ENCODE data around the gene MN1.

MN1 gene

DNA sequence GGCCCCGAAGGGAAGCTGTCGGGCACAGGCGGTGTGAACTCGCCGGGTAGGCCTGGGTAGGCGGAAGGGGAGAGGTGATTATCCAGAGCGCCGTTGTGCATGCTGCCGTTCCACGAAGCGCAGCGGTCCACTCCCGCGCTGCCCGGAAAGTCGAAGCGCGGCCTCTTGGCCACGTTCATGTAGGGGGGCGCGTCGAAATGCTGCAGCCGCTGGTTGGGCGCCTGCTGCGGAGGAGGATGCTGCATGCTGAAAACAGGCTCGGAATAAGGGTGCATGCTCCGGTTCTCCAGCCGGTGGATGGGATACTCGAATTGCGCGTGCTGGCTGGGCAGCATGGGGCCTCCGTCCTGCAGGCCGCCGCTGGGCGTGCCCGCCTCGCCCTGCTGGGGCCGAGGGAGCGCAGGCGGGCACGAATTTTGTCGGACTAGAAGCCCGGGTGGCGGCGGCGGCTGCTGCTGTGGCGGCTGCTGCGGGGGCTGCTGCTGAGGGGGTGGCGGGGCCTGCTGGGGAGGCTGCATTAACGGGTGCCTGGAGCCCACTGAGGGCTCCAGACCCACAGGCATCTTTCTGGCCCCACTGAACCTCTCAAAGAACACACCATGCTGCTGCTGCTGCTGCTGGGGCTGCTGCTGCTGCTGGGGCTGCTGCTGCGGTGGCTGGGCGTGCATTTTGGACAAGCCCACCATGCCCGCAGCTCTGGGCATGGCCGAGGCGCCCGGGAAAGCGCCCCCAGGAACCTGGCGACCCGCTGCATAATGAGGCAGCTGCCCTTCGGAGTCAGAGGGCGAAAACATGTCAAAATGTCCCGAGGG, 2.3 kb downstream of the MN1 start:
- peak; percentile 78 for DNase-seq

DNA sequence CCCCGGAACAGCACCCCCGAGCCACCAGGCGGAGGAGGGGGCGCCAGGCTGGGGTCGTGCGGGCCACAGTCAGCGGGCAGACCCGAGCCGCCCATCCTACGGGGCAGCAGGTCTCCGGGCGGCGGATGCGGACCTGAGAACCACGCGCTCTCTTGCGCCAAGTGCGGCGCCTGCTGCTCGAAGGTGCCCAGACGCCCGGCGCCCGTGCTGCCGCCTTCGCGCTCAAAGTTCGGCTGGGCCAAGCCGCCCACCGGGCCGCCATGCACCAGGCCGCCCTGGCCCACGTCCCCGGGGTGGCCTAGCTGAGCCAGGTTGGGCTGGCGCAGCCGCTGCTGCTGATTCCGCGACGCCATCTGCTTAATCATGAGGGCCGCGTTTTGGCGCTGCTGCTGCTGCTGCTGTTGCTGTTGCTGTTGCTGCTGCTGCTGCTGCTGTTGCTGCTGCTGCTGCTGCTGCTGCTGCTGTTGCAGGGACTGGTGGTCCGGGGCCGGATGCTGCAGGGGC, 3.0 kb downstream of the MN1 start:
- peak; percentile 79 for DNase-seq

DNA sequence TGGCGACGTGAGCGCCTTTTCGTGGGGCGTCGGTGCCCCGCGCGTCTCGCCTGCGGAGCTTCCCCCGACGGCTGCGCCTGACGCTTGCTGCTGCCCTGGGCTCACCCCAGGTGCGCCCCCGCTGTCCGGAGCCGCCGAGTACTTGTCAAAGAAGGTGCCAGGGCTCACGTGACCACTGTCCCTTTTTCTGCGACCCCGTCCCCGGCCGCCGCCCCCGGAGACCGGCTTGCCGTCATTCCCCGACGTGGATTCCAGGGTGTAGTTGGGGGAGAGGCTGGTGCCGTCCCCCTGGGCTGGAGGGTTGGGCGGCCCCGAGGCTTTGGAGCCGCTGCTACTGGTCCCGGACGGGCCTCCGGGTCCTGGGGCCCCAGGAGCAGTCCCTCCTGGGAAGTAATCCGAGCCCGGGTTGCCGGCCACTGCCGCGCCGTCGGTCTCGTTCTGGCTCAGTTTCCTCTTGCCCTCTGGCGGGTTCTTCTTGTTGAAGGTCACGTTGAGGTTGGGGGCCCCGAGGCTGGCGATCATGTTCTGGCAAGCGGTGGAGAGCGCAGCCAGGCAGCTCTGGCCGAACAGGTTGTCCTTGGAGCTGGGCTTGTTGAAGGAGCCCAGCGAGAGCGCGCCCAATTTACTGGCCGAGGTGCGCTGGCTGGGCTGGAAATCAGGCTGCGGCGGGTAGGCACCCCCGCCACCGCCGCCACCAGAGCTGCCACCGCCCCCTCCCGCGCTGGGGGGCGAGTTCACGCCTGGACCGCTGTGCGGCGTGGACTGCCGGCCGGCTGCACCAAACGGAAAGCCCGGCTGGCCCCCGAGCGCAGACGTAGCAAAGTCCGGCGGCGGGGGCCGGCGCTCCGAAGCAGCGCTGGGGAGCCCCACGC, 3.8 kb downstream of the MN1 start:
- DNase-seq, result peak; percentile 70

GRCh38 chr22:27796829-27797519, 4.6 kb downstream of the MN1 start:
- DNase-seq, result peak; percentile 36

GRCh38 chr22:27795696-27796517, 5.6 kb downstream of the MN1 start:
- peak; percentile 51 for DNase-seq

GRCh38 chr22:27795053-27795452, 6.5 kb downstream of the MN1 start:
- DNase-seq, result peak; percentile 77

DNA sequence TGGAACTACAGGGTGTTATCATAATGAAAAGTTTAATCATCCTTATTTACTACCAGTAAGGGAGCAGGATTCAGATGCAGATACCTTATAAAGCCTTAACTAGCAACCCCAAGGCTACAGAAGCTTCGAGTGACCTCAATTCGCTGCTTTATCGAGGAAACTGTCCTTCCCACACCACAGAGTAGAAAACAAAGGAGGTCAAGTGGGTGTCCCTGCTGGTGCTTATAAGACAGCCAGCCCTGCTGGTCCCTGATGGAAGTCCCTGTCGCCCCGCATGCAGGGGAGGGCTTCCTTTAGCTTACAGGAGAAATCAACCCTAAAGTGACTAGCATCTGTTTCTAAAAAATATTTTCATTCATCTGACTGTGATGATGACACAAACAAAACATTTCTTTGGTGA, 7.3 kb downstream of the MN1 start:
- peak; percentile 83 for DNase-seq

DNA sequence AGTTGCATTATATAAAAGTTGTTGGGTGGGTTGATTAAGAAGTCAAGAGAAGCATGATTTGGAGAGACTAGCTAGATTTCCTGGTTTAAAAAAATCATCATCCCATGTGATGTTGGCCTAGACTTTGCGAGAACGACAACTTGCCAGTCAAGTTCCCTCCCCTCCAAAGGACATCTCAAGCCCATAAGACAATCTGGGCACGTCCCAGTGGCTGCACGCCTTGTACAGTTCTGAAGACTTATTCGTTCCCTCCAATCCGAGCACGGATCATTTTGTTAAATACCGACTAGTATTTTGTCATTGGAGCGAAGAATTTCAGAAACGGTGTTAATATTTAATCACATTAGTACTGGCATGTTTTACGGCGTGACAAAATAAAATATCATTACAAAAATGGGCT, 8.0 kb downstream of the MN1 start:
- peak; percentile 64 for DNase-seq

DNA sequence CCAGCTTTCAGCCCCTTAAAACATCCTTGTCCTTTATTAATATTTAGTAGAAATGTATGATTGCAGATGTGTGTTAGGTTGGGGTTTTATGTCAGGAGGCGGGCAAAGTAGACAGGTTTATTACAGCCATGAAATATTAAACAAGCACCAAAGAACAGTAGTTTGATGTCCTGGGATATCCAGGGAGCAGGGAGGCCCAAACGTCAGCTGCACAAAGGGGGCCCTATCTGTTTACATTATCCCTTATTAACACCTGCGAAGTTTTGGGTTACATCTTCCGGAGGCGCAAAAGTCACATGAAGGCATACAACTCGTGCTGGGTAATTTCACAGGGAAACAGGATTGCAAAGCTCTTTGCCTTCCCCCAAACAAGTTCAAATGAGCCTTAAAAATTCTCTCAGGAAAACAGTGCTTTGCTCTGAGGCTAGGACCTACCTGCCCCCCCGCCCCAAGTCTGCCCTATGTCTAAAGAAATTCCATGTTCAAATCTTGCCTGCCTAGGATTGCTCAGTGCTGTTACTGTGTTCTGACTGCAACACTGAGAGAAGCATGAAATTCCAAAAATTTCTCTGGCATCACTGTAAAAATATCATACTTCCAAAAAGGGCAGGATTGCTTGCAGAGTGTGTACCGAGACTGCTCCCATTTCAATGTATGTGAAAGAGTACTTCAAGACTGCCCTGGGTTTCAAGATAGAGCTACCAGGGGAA, 8.9 kb downstream of the MN1 start:
- peak; percentile 47 for DNase-seq

DNA sequence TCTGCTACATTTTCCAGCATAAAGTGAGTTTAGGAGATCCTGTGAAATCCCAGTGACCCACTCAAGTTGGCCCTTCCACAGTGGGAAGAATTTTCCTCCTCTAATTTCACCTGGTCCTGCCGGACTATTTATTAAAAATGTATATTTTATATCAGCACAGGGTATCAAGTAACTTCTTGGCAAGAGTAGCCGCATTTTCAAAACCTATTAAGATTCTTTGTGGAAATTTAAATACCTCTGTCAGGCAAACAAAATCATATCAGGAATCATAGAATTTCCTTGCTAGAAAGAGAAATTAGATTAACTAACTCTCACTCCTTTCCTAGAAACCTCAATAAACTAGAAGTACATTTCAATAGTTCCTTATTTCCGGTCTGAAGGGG, 9.7 kb downstream of the MN1 start:
- DNase-seq, result no peak

GRCh38 chr22:27791159-27791858, 10.2 kb downstream of the MN1 start:
- peak; percentile 61 for DNase-seq

DNA sequence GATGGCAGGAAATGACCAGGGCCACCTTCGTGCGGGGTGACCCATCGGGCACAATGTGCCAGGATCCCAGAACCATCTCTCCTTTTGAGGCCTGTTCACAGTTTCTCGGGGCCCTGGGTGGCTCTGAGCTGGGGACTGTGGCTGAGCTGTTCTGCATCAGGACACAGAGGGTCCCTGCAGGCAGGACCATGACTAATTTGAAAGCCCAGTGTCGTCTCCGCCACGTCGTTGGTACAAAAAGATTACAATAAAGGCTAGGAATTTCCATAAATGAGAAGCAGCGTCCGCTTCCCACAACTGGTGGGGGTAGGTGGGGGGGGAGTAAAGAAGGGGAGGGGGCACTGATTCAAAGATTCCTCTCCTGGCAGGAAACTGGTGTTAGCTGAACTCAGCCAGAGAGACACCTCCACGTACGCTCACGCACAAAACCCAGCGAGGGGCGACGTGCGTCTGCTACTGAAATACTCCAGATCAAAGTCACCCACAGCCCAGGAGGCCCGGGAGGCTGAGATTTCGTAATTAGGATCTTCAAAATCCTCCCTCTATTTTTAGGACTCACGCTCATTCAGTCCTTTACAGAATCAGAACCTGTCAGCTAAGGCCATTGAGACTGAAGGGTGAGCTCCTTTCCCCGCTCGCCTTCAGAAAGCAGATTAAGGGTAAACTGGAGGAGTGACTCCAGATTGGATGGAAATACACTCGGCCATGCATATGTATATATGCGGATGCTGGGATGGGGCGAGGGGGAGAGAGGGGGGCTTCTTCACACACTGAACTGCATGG, 11.0 kb downstream of the MN1 start:
- DNase-seq, result peak; percentile 64

DNA sequence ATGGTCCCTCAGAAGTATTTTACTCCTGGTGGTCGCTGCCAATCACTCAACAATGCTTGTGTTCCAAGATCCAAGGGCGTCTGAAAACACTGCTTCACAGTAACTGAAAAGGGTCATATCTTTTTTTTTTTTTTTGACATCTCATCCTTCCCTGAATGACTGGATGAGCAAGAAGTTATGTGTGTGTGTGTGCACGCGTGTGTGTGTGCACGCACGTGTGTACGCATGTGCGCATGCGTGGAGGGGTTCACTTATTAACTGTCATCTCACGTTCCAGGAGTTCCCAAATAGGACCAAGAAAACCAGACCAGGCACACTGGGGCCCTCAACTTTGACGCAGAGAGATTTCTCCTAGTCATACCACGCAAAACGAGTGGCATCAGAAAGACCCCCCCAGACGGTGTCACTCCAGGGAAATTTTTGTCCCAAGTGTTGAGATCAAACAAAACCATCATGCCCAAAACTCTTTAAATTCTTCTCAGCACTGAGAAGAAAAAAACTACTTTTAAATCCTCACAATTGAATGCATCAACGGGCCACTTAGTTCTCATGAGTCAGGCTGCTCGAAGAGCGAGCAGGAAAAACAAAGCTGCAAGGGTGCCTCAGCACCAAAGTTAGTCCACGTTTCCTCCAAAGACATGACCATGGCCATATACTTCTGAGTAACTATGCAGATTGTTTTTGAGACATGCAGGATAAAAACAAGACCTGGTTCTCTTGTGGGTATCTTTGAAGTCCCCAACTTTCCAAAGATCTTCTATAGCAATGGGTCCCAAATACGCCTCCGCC, 12.9 kb downstream of the MN1 start:
- DNase-seq, result no peak

- no peak for DNase-seq
Measured at GRCh38 chr22:27786965-27787364, 14.6 kb downstream of the MN1 start.

GRCh38 chr22:27786291-27786932, 15.1 kb downstream of the MN1 start:
- DNase-seq, result no peak

- DNase-seq, result no peak
Measured at GRCh38 chr22:27785831-27786230, 15.7 kb downstream of the MN1 start.

DNA sequence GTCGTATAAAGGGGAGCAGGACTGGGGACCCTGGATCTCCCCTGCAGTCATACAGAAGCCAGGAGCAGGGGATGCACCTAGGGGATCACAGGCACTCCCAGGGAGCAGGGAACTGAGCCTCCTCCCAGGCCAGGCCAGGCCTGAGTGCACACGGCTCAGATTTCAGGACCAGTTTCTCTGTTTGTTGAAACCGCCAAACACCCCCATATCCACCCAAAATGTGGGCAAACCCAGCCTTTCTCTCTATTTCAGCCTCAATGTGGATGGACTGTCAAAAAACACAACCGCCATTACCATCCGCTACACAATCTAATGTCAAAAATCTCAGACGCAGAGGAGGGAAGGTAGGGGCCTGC, 17.5 kb downstream of the MN1 start:
- DNase-seq, result peak; percentile 60

GRCh38 chr22:27783436-27784119, 18.0 kb downstream of the MN1 start:
- peak; percentile 48 for DNase-seq
